Measurements from ENCODE around the gene SCPEP1.

The SCPEP1 gene

GRCh38 chr17:56934280-56934679 lies 43.7 kb upstream of the SCPEP1 start:
- Histone ChIP-seq H2AFZ (ENCODE audit: low read depth, low read length, severe bottlenecking) (no peak overlapping the region), H4K20me1 (ENCODE audit: low read depth, low read length) (no peaks in the 10 kb centered on the region), H3F3A (ENCODE audit: insufficient read depth) (no peaks in the 10 kb centered on the region), H3K79me2 (ENCODE audit: insufficient read depth, low read length) (no peaks in the 10 kb centered on the region), H3K27me3 (ENCODE audit: low read length) (no peaks in the 10 kb centered on the region), H3K4me2 (ENCODE audit: low read depth, low read length, poor library complexity, severe bottlenecking) (no peak overlapping the region), H3K9ac (ENCODE audit: low read length) (no peak overlapping the region), H3K36me3 (ENCODE audit: low read length) (peaks cover 8% of the 10 kb centered on the region), H3K9me2 (replicated peaks; ENCODE audit: insufficient read depth, low read length) (no peaks in the 10 kb centered on the region), H3K4me3 (ENCODE audit: insufficient read depth, low read length, poor library complexity, severe bottlenecking) (no peak overlapping the region), H3K27ac (ENCODE audit: low read depth, low read length) (no peak overlapping the region), H3K9me3 (ENCODE audit: insufficient read depth, low read length) (peaks cover 16% of the 10 kb centered on the region; the same call in 1 of the 2 replicates)
- no peak for TF ChIP-seq EZH2phosphoT487 (conservative IDR thresholded peaks at IDR 0.05; ENCODE audit: low read length)
- TF ChIP-seq, protein P1, sequence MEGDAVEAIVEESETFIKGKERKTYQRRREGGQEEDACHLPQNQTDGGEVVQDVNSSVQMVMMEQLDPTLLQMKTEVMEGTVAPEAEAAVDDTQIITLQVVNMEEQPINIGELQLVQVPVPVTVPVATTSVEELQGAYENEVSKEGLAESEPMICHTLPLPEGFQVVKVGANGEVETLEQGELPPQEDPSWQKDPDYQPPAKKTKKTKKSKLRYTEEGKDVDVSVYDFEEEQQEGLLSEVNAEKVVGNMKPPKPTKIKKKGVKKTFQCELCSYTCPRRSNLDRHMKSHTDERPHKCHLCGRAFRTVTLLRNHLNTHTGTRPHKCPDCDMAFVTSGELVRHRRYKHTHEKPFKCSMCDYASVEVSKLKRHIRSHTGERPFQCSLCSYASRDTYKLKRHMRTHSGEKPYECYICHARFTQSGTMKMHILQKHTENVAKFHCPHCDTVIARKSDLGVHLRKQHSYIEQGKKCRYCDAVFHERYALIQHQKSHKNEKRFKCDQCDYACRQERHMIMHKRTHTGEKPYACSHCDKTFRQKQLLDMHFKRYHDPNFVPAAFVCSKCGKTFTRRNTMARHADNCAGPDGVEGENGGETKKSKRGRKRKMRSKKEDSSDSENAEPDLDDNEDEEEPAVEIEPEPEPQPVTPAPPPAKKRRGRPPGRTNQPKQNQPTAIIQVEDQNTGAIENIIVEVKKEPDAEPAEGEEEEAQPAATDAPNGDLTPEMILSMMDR (IDR thresholded peaks at IDR 0.05; ENCODE audit: insufficient read depth, low read length, poor library complexity, severe bottlenecking): no peak

GRCh38 chr17:56935461-56935860 lies 42.5 kb upstream of the SCPEP1 start:
- TF ChIP-seq EZH2phosphoT487 (conservative IDR thresholded peaks at IDR 0.05; ENCODE audit: low read length): no peak
- TF ChIP-seq, protein P1 (IDR thresholded peaks at IDR 0.05; ENCODE audit: insufficient read depth, low read length, poor library complexity, severe bottlenecking): no peak
- H4K20me1 ChIP-seq (ENCODE audit: low read depth, low read length): no peaks in the 10 kb centered on the region
- no peaks in the 10 kb centered on the region for H3K9me2 ChIP-seq (replicated peaks; ENCODE audit: insufficient read depth, low read length)
- no peaks in the 10 kb centered on the region for H3K27me3 ChIP-seq (ENCODE audit: low read length)
- H3K4me2 ChIP-seq (ENCODE audit: low read depth, low read length, poor library complexity, severe bottlenecking): no peak overlapping the region
- no peak overlapping the region for H3K9ac ChIP-seq (ENCODE audit: low read length)
- no peak overlapping the region for H3K27ac ChIP-seq (ENCODE audit: low read depth, low read length)
- no peaks in the 10 kb centered on the region for H3F3A ChIP-seq (ENCODE audit: insufficient read depth)
- H3K9me3 ChIP-seq (ENCODE audit: insufficient read depth, low read length): peaks cover 8% of the 10 kb centered on the region; the same call in 1 of the 2 replicates
- no peak overlapping the region for H3K4me3 ChIP-seq (ENCODE audit: insufficient read depth, low read length, poor library complexity, severe bottlenecking)
- no peak overlapping the region for H2AFZ ChIP-seq (ENCODE audit: low read depth, low read length, severe bottlenecking)
- no peaks in the 10 kb centered on the region for H3K79me2 ChIP-seq (ENCODE audit: insufficient read depth, low read length)
- H3K36me3 ChIP-seq (ENCODE audit: low read length): peaks cover 3% of the 10 kb centered on the region

- Histone ChIP-seq H3F3A (ENCODE audit: insufficient read depth) (no peaks in the 10 kb centered on the region), H3K9me2 (replicated peaks; ENCODE audit: insufficient read depth, low read length) (no peaks in the 10 kb centered on the region), H4K20me1 (ENCODE audit: low read depth, low read length) (no peaks in the 10 kb centered on the region), H3K9me3 (ENCODE audit: insufficient read depth, low read length) (no peaks in the 10 kb centered on the region), H3K27ac (ENCODE audit: low read depth, low read length) (no peak overlapping the region), H3K9ac (ENCODE audit: low read length) (no peak overlapping the region), H2AFZ (ENCODE audit: low read depth, low read length, severe bottlenecking) (no peak overlapping the region), H3K4me3 (ENCODE audit: insufficient read depth, low read length, poor library complexity, severe bottlenecking) (no peak overlapping the region), H3K79me2 (ENCODE audit: insufficient read depth, low read length) (no peaks in the 10 kb centered on the region), H3K27me3 (ENCODE audit: low read length) (no peaks in the 10 kb centered on the region), H3K36me3 (ENCODE audit: low read length) (peaks cover 3% of the 10 kb centered on the region; the same call in 1 of the 2 replicates), H3K4me2 (ENCODE audit: low read depth, low read length, poor library complexity, severe bottlenecking) (no peak overlapping the region)
- TF ChIP-seq, protein P1 (IDR thresholded peaks at IDR 0.05; ENCODE audit: insufficient read depth, low read length, poor library complexity, severe bottlenecking): no peak
- no peak for TF ChIP-seq EZH2phosphoT487 (conservative IDR thresholded peaks at IDR 0.05; ENCODE audit: low read length)
Measured at GRCh38 chr17:56936697-56937322, 41.1 kb upstream of the SCPEP1 start.

Data from SU-DHL-6 (cell line).